WERI-Rb-1 (cell line): ENCODE measurements around the gene KCNH5.

ENCODE experiments used
- DNase-seq: peaks from one replicate; pipeline ENCODE4 v3.0.0-alpha.2; 2020
- H3K27ac ChIP-seq: fragments of 250-450 bp; sonication (Bioruptor Pico); 2 replicates; pipeline ENCODE4 v1.5.1; 2020; ENCODE audit warnings: mild to moderate bottlenecking, moderate library complexity
- H3K27me3 ChIP-seq: fragments of 250-450 bp; sonication (Bioruptor Pico); 2 replicates; pipeline ENCODE4 v1.5.1; 2021; ENCODE audit warnings: mild to moderate bottlenecking, low read depth, moderate library complexity; ENCODE audit not compliant: insufficient read depth, severe bottlenecking
- H3K36me3 ChIP-seq: fragments of 250-450 bp; sonication (Bioruptor Pico); 2 replicates; pipeline ENCODE4 v1.5.1; 2020; ENCODE audit warnings: mild to moderate bottlenecking, moderate library complexity
- H3K4me3 ChIP-seq: 2 replicates; pipeline ENCODE4 v1.5.1; 2011; ENCODE audit warnings: low read depth, mild to moderate bottlenecking, control low read depth, low read length
- H3K9me3 ChIP-seq: fragments of 250-450 bp; sonication (Bioruptor Pico); 2 replicates; pipeline ENCODE4 v1.5.1; 2021; ENCODE audit warnings: mild to moderate bottlenecking, moderate library complexity; ENCODE audit not compliant: severe bottlenecking
- TF ChIP-seq, protein P1 (sequence below): IDR thresholded peaks from 2 replicates; pipeline ENCODE4 v1.5.1; 2011; ENCODE audit warnings: low read depth, mild to moderate bottlenecking, control low read depth, inconsistent platforms, low read length

KCNH5 gene

DNA sequence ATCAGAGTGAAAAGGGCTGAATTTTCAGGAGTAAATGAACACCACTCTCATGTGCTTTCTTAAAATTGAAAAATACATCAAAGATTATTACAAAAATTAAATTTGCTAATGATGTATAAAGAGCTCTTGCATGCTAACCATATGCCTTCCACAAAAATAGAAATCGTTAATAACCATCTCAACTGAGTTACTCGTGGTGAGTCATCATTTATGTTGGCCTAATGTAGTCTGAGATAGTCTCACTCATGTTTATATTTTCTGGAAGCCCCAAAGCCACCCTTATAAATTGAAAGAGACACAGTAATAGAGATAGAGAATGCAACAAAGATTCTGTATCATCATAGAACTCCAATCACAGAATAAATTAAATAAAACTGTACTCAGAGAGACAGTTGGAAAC is 131.2 kb downstream of the KCNH5 start:
- H3K27ac ChIP-seq, result no peak overlapping the region
- no peaks in the 10 kb centered on the region for H3K9me3 ChIP-seq
- H3K27me3 ChIP-seq, result no peaks in the 10 kb centered on the region
- DNase-seq, result no peak
- no peak overlapping the region for H3K4me3 ChIP-seq
- TF ChIP-seq, protein P1, sequence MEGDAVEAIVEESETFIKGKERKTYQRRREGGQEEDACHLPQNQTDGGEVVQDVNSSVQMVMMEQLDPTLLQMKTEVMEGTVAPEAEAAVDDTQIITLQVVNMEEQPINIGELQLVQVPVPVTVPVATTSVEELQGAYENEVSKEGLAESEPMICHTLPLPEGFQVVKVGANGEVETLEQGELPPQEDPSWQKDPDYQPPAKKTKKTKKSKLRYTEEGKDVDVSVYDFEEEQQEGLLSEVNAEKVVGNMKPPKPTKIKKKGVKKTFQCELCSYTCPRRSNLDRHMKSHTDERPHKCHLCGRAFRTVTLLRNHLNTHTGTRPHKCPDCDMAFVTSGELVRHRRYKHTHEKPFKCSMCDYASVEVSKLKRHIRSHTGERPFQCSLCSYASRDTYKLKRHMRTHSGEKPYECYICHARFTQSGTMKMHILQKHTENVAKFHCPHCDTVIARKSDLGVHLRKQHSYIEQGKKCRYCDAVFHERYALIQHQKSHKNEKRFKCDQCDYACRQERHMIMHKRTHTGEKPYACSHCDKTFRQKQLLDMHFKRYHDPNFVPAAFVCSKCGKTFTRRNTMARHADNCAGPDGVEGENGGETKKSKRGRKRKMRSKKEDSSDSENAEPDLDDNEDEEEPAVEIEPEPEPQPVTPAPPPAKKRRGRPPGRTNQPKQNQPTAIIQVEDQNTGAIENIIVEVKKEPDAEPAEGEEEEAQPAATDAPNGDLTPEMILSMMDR, result no peak
- H3K36me3 ChIP-seq, result no peaks in the 10 kb centered on the region

DNA sequence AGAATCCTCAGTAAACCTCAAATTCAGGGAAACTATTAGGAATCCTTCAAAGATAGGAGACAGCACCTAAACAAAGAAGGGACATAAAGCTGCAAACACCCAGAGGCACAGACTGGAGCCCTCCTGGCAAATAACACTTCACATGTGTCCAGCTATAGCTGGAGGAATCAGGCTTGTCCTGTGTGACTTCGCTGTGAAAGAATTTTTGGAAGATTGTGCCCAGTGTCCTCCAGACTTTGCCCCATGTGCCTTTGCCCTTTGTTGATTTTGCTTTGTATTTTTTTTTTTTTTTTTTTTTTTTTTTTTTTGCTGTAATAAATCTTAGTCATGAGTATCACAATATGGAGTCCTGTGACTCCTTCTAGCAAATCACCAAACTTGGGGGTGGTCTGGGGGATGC is 136.8 kb downstream of the KCNH5 start:
- TF ChIP-seq, protein P1, result no peak
- no peak overlapping the region for H3K4me3 ChIP-seq
- no peak for DNase-seq

GRCh38 chr14:62905566-62905965 is 139.7 kb downstream of the KCNH5 start:
- no peaks in the 10 kb centered on the region for H3K27me3 ChIP-seq
- peak; percentile 9 for DNase-seq
- TF ChIP-seq, protein P1, result no peak

More for the DNA sequence above, 136.8 kb downstream of the KCNH5 start:
- H3K9me3 ChIP-seq, result no peaks in the 10 kb centered on the region
- no peak overlapping the region for H3K27ac ChIP-seq
- no peaks in the 10 kb centered on the region for H3K36me3 ChIP-seq
- H3K27me3 ChIP-seq, result no peaks in the 10 kb centered on the region

DNA sequence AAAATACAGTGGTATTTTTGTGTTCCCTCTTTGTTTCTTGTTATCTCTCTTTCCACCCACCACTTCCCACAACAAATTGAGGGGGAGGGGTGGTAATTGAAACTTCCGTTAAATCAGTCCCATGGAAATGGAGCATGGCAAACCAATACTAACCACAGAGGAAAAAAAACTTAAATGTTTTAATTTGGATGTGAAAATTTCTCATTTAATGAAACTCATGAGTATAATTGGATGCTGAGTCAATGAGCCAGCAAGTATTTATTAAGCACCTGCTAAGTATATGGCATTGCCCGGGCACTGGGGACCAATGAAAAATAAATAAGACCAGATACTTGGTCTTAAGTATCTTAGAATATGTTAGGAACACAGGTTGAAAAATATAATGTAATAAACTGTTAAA is 147.5 kb downstream of the KCNH5 start:
- no peaks in the 10 kb centered on the region for H3K36me3 ChIP-seq

More at GRCh38 chr14:62905566-62905965, 139.7 kb downstream of the KCNH5 start:
- Histone ChIP-seq H3K36me3 (no peaks in the 10 kb centered on the region), H3K27ac (no peak overlapping the region), H3K4me3 (no peak overlapping the region), H3K9me3 (no peaks in the 10 kb centered on the region)

DNA sequence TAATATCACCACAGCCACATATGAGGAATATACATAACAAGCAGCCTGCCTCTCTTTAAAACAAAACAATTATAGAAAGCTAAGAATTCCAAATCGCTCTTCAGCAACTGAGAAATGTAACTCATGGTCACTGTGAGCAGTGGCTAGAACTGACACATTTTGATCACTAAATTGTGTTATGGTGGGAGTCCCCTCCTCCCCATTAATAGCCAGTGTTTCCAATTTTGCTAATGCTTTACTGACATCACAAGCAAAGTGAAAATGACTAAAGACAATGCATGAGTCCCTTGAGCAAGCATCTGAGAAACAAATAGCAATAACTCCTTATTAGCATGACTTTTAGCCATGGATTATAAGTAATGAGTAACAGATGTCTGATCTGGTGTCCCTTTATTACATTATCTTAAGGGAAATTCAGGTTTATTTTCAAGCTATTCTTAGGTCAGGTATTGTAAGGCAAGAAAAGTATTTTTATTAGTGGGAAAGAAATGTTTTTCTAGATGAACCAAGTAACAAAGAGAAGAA is 148.3 kb downstream of the KCNH5 start:
- TF ChIP-seq, protein P1, result no peak
- Histone ChIP-seq H3K4me3 (no peak overlapping the region), H3K9me3 (no peaks in the 10 kb centered on the region), H3K27ac (0 out of 2 replicates have a peak overlapping the region, but pooled peaks have one; percentile 3), H3K36me3 (no peaks in the 10 kb centered on the region), H3K27me3 (no peaks in the 10 kb centered on the region)
- DNase-seq, result no peak

More for the DNA sequence above, 147.5 kb downstream of the KCNH5 start:
- H3K9me3 ChIP-seq, result no peaks in the 10 kb centered on the region
- TF ChIP-seq, protein P1, result no peak
- H3K27me3 ChIP-seq, result no peaks in the 10 kb centered on the region
- H3K4me3 ChIP-seq, result no peak overlapping the region
- DNase-seq, result no peak
- no peak overlapping the region for H3K27ac ChIP-seq

- Histone ChIP-seq H3K9me3 (no peaks in the 10 kb centered on the region), H3K27ac (no peak overlapping the region), H3K4me3 (no peak overlapping the region), H3K36me3 (no peaks in the 10 kb centered on the region), H3K27me3 (no peaks in the 10 kb centered on the region)
- no peak for DNase-seq
- TF ChIP-seq, protein P1, result no peak
These were observed 150.5 kb downstream of the KCNH5 start for GRCh38 chr14:62894736-62895135.
